HG02678 (cell line): ENCODE results near the gene MAPKAPK3.

Experiments used
- ATAC-seq: cut with Tn5 transposase; IDR thresholded peaks from one replicate; pipeline ENCODE4 v1.9.1; 2021; ENCODE audit warnings: mild to moderate bottlenecking, moderate library complexity; ENCODE audit not compliant: unreplicated experiment

MAPKAPK3 gene

DNA sequence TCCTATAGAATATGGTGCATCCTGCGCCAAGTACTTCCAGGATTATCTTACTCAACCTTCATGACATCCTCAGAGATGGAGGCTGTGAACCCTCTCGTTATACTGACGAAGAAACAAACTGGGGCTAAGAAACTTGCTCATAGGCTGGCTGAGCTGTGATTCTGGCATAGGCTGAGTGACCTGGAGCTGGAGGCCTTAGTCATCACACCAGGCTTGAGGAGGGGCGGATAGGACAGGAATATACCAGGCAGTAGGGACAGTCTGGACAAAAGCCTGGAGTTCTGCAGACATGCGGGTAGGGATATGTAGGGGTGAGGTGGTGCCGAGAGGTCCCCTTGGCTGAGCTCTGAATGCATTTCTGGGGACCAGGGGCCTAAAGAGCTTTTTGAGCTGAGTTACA is 29.6 kb upstream of the MAPKAPK3 start:
- ATAC-seq, result no peak

DNA sequence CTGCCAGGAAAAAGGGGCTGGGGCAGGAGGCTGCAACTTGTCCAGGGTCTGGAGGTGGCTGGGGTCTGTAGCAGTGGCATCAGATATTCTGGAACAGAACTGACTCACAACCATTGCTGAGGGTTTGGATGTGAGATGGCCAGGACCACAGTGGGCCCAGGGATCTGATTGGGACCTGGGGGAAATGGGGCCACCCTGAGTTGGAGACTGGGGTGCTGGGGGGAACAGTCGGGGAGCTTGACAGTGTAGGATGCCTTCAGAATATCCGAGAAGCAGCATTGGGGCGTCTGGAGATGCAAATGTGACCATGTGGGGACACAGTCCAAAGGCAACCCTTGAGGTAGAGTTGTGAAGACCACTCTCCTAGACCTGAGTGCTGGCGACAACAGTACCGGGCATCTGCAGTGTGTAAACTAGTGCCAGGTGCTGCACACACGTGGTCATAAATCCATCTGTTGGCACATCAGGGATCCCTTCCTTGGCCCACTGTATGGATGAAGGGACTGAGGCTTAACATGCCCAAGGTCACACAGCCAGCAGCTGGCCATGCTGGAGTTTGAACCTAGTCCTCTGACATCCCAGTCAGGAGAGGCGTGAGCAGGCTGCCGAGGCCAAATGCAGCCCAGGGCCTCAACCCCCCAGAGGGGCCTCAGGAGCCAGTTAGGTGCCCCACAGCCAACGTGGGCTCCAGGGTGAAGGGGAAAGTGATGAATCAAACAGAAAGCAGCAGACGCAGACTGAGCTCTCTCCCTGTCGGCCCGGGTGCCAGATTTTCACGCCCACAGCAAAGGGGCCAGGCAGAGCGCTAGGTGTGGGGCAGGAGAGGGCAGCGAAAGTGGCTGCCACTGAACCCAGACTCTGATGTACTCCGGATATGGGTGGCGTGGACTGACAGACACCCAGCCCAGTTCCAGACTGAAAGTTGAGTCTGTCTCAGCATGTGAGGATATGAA is 28.9 kb upstream of the MAPKAPK3 start:
- ATAC-seq, result peak; percentile 49

DNA sequence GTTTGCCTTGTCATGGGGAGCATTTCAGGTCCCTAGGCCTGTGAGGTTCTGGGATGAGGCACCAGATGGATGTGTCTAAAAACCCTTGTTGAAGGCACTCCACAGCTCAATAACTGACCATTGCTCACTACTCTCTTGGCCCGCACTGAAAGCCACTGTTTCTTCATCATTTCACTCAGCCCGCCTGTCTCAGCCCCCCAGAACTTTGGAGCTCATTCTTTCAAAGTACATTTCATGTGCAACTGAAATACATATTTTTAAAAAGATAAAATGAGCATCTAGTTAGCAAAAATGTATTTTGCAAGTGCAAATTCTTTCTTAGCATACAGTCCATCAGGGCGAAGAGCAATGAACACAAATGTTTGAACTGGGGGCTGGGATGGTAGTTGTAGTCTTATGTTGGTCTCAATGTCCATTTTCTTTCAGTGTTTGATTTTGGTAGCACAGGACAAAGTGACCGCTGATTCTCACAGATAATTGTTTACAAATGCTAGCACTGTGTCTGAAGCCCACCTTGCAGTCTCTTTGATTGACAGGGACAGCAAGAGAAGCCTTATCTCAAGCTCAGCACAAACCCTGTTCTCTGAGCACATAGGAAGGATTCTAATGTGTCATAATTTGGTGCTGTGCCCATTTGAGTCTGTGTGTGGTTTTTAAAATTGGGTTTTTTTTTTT is 28.1 kb upstream of the MAPKAPK3 start:
- no peak for ATAC-seq

DNA sequence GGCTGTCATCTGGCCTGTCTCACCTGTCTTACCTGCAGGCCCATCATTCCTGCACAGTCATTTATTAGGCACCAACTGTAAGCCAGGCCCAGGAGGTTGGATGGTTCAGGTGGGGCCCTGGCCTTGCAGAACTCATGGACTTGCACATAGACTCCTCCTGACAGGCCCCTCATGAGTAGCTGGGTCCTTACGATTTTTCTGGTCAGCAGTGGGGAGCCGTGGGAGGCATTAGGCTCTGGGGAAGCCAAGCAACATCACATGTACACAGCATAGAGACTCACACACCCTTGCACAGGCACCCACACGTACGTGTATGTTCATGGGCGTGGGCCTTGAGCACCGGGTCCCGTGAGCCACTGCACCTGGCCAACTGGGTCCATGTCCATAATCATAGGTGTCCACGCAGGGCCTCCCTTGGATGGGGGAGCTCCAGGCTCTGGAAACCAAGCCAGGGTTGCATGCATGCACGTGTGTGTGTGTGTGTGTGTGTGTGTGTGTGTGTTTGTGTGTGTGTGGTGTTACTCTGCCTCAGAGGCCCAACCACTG is 25.7 kb upstream of the MAPKAPK3 start:
- no peak for ATAC-seq

DNA sequence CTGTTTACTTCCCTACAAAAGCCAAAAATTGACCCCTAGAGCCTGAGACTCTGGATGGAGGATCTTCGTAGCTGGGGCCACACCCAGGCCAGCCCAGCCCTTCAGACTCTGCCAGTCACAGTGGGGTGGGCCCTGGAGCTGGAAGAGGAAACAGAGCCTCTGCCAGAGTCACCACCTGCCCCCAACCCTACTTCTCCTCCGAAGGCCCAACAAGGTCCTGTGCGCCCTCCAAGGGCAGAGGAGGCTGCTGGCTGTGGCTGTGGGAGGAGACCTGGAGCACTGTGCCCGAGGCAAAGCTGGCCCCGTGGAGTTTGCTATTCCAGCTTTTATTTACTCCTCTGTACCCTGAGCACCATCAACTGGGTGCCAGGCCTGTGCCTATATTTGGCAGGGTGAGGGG is 24.4 kb upstream of the MAPKAPK3 start:
- ATAC-seq, result no peak

DNA sequence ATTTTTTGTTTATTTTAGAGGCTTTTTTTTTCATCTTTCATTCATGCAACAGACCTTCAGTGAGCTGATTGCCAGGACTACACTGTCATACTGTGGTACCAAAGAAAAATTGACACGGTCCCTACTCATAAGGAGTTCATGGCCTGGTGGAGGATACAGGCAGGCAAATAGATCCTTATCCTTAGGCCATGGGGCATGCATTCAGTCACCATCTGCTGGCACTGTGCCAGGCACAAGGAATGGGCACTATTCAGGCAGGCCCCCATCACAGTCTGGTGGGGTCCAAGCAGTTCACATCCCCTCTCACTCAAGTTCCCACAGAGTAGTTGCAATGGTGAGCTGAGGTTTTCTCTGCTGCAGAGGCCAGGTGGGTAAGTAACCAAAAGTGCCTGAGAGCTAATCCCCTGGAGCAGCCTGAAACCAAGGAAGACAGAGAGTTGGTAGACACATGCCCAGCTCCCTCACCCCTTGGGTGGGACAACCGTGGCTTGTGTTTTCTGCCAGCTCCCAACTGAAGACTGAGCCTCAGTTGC is 22.6 kb upstream of the MAPKAPK3 start:
- no peak for ATAC-seq

DNA sequence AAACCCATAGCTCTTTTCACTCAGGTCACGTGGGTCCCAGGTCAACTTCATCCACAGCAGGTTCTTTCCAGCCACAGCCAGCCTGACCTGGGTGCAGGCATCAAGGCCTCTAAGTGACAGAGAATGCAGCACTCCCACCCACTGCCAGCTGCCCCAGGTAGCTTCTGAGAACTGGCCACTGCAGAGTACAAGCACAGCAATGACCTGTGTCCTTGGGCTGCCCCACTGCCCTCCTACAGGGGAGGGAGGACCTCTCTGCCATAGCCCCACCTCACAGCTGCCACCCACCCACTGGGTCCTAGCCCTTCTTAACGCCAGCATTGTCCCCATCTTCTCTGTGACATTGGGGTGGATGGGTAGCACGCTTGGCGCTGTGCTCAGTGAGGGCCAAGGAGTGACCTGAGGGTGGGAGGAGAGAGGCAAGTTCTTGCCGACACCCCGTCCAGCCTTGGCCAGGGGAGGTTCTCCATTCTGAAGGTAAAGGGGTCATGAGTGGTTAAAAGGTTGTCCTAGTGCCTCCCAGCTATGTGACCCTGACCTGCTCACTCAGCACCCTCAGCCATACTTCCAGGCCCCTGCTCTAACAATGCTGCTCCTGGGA is 17.7 kb upstream of the MAPKAPK3 start:
- ATAC-seq, result no peak

DNA sequence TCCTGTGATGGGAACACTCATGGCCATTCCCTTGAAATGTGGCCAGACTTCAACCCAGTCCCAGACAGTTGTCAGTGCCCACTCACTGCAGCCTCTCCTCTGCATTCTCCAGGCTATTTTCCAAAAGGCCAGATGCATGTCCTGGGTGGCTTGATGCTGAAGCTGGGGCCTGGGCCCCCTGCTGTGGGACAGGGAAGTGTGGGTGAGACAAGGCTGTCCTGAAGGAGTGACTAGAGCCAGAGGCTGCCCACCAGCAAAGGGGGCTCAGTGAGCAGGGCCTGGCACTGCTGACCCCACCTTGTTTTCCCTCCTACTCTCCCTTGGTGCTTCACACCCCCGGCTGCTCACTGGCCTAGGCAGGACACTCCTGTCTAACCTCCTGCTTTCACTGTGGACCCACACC is 17.2 kb upstream of the MAPKAPK3 start:
- no peak for ATAC-seq

DNA sequence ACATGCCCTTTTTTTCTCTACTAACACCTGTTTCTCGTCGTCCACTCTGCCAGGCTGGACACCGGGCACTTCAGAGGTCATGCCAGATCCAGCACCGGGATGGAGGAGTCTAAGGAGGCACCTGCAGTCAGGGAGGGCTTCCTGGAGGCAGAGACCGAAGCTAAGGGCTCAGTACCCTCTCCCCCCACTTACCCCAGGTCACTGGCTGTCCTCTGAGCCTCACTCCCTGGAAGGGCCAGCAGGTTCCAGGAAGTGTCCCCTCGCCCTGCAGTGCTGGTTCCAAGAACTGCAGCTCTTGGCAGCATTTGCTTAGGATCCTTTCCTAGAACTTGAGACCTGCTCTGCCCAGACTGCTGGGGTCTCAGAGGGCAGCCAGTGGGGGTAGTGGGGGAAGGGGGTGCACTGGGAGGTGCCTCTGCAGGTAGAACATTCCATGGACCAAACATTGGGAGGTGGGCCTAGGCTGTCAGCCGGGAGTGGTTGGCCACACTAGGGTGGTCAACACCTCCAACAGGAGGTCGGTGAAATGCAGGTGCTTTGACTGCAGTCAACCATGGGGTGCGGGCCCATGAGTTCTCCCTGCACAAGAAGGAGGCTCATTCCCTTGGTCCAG is 16.7 kb upstream of the MAPKAPK3 start:
- no peak for ATAC-seq

DNA sequence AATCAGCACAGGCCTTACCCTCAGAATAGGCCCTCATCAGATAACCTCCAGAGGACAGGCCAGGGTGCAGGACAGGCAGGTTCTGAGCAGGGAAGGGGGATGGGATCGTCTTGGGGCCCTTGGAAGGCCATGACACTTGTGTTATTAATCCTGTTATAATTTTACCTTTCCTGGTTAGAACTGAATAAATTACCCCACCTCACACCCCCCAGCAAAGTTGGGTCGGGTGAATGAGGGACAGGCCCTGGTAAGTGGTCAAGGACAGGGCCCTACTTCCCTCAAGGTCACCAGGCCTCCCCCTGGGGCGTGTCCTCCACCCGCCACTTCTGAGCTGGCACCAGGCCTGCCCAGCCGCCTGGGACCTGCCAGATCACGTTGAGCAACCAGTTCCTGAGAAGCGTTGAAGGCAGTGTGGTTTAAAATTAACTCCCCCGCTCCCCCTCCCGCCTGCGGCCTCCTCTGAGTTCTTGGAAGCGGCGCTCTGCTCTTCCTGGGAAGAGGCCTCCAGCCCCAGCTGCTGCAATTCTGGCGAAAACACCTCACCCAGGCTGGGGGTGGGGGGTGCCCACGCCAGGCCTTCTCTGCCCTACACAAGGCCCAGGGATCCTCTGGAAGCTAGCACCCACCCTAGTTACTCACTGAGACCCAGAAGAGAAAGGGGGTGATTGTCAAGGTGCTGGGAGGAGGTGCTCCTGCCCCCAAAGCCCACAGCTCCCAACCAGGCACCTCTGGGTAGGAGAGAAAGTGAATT is 15.9 kb upstream of the MAPKAPK3 start:
- peak; percentile 62 for ATAC-seq

DNA sequence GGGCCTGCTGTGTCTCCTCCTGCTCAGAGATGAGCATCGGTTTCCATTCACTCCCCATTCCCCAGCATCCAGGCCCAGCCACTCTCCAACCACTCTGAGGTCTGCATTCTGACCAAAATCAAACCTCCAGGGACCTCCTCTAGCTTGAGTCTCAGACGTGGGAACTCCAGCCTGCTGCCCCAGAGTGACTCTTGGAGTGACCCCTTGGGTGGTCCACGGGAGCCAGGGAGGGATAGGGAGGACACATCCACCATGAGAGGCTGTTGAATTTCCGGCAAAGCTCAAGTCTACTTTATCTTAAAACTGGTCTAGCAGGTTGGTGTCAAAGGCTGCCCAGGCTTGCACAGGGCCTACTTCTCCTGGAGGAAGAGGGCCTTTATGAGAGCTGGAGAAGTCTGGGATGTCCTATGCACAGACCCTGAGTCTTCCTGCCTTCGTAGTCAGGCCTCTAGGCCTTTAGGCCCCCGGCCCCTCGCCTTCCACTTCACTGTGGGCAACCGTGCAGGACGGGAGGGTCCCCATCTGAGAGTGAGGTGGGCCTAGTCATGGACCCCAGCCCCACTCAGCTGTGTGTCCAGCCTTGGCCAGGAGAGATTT is 14.3 kb upstream of the MAPKAPK3 start:
- ATAC-seq, result no peak

DNA sequence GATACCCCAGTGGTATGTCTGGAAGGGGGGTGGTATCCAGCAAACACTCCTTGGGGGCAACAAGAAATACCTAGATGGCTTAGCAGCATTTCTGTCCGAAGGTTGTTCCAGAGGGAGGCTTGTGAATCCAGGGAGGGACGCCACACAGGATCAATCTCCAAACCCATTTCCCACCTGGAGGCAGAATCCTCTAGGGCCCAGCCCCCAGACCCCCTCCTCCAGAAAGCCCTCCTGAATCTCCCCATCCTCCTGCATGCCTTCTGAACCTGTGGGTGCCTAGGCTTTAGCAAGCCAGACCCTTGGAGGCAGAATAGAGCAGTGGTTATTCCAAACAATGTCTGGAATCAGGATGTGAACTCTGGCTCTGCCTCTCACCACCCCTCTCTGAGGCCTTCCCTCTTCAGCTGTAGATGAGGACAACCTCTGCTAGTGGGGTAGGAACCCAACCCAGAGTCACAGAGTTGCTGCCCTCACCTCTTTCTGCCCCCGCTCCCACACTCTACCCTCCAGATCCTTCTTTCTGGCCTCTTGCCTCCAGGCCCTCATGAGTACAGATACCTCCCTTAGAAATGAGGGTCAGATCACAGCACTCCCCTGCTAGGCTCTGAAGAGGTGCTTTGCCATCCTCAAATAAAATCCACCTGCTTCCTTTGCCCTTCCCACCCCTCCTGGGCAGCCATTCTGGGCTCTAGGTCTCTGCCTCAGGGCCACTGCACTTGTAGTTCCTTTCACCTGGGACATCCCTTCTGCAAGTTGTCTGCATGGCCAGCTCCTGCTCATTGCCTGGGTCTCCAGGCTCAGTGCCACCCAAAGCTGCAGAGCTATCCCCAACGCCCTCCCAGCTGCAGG is 13.5 kb upstream of the MAPKAPK3 start:
- no peak for ATAC-seq

DNA sequence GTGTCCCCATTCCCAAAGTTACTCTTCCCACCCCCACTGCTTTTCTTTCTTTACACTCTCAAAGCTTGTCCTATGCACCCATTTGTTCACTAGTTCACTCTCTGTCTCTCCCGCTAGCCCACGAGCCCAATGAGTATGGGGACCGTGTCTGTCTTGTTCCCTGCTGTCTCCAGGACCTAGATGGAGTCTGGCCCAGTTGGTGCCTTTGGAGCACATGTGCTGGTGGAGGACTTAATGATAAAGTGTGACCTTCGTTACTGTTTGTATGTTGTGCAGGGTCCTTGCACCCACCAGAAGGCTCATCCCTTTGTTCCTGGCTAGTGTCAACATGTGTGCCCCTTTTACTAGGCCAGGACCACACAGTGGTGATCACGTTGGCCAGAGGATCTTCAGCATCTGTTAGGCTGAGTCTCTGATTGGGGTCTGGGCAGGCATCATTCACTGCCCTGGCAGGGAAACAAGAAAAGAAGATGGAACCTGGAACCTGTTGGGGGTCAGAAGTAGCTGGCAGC is 12.8 kb upstream of the MAPKAPK3 start:
- no peak for ATAC-seq

DNA sequence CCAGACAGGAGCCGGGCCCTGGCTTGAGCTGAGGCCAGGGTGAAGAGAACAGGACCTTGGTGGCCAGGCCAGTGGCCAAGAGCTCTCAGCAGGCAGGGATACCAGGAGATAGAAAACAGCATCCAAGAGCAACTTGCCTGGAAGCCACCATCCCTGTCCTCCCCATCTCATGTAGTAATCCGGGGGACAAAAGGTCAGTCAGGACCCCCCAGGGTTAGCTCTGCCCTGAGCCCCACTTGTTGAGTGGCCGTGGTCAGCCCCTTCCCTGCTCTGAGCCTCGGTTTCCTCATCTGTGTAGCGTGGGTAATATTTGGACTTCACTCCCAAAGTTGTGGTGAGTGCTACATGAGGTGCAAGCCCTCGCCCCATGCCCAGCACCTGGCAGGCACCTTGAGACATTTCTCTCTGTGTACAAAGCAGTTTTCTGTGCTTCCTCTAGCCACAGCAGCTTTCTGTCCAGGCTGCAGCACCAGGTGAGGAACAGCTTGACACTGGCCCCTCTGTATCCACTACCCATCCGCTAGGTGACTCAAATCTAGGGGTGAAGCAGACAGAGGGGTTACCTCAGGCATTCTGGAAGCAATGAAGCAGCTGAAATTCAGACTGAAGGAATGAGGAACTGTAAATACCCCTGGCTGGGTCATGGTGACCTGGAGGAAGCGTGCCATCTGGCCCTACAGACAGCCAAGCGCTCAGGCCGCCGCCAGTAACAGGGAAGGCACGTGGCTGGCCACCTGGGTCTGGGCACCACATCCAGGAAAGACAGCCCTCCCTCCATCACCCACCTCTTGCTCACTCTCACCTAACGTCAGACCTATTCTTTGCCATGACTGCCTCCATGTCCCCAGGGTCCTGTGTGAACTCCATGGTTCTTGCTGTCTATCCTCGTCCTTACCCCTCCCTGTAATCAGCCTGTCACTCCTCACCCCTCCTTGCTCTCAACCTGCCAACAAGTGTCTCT is 12.0 kb upstream of the MAPKAPK3 start:
- ATAC-seq, result no peak

DNA sequence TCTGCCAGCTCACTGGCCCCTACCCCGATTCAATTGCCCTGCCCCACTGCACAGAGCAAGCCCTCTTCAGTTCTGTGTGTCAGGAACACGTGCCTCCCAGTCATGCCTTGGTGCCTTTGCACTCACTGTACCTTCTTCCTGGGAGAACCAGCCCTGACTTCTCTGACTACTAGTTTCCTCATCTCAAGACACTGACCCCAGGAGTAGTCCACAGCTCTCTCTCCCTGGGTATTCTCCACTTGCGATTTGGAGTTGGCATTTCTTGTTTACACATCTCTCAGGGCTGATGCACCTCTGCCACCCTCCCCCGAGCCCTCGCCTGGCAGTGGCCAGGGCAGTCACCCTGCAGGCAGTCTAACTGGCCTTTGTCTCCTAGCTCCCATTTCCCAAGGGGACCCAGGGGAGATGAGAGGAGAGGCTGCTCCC is 11.0 kb upstream of the MAPKAPK3 start:
- ATAC-seq, result no peak

DNA sequence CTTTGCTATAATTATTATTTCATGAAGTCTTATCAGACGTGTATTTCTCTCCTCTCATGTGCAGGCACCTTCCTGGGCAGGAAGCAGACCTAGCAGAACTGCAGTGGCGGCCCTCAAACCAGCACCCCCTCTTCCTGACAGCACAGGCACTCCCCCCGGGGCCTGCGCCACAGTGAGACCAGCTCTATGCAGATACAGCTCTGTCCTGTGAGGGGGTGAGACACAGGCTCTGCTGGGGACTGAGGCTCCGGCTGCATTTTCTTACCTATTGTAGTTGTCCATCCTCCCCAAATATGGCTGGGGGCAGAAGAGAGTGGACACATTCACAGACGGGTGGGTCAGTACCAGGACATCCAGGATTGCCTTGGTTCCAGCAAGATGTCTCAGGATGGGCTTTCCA is 10.4 kb upstream of the MAPKAPK3 start:
- ATAC-seq, result no peak

DNA sequence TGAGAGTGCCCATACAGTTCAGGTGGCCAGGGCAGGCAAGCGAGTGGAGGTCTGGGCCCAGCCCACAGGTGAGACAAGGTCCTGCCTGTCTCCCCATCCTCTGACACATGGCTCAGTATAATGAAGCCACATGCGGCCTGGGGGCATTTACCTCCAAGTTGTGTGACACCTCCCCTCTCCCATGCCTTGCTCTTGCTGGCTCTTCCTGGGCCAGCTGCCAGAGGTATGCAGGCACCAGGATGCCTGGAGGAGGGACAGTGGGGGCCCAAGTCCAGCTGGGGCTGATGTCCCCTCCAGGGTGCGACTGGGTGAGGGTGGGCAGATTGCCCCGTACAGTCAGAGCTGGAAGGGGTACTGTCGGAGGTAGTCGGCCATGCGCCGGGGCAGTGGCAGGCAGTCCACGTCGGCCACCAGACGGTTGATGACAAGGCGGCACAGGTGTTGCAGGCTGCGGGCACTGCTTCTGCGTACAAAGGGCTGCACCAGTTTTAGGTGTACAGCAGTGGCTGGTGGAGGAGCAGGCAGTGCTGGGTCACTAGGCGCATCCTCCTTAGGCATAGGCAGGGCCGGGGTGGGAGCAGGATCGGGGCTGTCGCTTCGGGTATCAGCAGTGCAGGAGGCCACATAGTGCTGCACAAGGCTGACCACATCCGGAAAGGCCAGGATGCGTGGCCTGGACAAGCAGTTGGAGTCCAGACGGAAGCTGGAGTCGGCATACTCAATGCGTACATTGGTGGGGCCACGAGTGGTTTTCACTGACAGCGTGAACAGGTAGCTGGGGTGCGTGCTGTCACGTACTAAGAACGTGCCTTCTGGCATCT is 9.5 kb upstream of the MAPKAPK3 start:
- no peak for ATAC-seq
